ENCODE measurements around the gene CRABP1. TPM values are rescaled to one million over a fixed set of nuclear protein-coding genes. Genes with fewer than 3 reads are reported as not detected.

The CRABP1 gene
- total RNA-seq, 4 donors from 2014 or later: not detected

DNA sequence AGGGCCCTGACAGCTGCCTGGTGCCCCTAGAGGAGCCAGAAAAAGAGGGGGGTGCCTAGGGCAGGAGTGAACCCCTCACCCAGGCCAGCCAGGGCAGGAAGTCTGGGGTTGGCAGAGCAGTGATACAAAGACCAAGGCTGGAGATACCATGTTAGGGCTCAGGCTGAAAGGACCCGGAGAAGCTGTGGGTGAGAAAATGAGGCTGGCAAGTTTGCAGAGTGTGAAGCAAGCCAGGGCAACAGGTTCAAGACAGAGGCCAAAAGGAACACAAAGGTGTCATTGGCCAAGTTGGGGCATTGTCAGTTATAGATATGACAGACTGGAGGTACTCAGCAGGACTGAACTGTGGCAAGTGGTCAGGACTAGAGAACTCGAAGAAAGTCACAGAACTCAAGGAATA lies 57.2 kb downstream of the CRABP1 start:
- Histone ChIP-seq H3K27me3 (no peaks in the 10 kb centered on the region), H3K4me3 (no peak overlapping the region), H3K36me3 (no peaks in the 10 kb centered on the region), H3K27ac (no peak overlapping the region), H3K9me3 (no peaks in the 10 kb centered on the region), H3K4me1 (no peaks in the 10 kb centered on the region)
- in situ Hi-C loops (cut with MboI; ENCODE audit: low sequenced_read_pairs in 4 of 4): no loop called here
- TF ChIP-seq, protein P1, sequence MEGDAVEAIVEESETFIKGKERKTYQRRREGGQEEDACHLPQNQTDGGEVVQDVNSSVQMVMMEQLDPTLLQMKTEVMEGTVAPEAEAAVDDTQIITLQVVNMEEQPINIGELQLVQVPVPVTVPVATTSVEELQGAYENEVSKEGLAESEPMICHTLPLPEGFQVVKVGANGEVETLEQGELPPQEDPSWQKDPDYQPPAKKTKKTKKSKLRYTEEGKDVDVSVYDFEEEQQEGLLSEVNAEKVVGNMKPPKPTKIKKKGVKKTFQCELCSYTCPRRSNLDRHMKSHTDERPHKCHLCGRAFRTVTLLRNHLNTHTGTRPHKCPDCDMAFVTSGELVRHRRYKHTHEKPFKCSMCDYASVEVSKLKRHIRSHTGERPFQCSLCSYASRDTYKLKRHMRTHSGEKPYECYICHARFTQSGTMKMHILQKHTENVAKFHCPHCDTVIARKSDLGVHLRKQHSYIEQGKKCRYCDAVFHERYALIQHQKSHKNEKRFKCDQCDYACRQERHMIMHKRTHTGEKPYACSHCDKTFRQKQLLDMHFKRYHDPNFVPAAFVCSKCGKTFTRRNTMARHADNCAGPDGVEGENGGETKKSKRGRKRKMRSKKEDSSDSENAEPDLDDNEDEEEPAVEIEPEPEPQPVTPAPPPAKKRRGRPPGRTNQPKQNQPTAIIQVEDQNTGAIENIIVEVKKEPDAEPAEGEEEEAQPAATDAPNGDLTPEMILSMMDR (IDR thresholded peaks at IDR 0.05 in 4 of 5, conservative IDR thresholded peaks at IDR 0.05 in 1 of 5): no peak
- no peak for TF ChIP-seq POLR2A (IDR thresholded peaks at IDR 0.05)
- ATAC-seq (no peak), DNase-seq (no peak)
- intact Hi-C loops (cut with DNase I; ENCODE audit: low total_unique reads): no loop called here

Other genes with a start within 250 kb of the CRABP1 start
- not detected for gene SH2D7, start 247.8 kb upstream of the CRABP1 start, total RNA-seq
- 10 to 100 TPM in 1 of 4 donors, 1 to 10 TPM in 3; 5.6 to 14.4 (median 6.7) TPM for gene CIB2, start 208.9 kb upstream of the CRABP1 start, total RNA-seq
- gene IDH3A, start 191.0 kb upstream of the CRABP1 start, total RNA-seq: 100 to 1,000 TPM; 133 to 202 (median 168) TPM
- 1 to 10 TPM in 1 of 4 donors, not detected in 3; 1.9 TPM for gene ACSBG1, start 105.8 kb upstream of the CRABP1 start, total RNA-seq
- 100 to 1,000 TPM in 1 of 4 donors, 10 to 100 TPM in 3; 13.7 to 120 (median 37.8) TPM for gene DNAJA4, start 75.8 kb upstream of the CRABP1 start, total RNA-seq
- gene SKIC8, start 40.7 kb upstream of the CRABP1 start, total RNA-seq: 10 to 100 TPM; 36.9 to 48.6 (median 42.7) TPM
- gene IREB2, start 97.9 kb downstream of the CRABP1 start, total RNA-seq: 10 to 100 TPM; 18.9 to 37.4 (median 22.0) TPM
- gene HYKK, start 167.2 kb downstream of the CRABP1 start, total RNA-seq: 1 to 10 TPM in 3 of 4 donors, under 1 TPM in 1; 0.87 to 6.6 (median 4.4) TPM
- 100 to 1,000 TPM; 176 to 243 (median 212) TPM for gene PSMA4, start 200.1 kb downstream of the CRABP1 start, total RNA-seq
- gene CHRNA5, start 225.2 kb downstream of the CRABP1 start, total RNA-seq: 1 to 10 TPM in 2 of 4 donors, under 1 TPM in 2; 0.07 to 1.6 (median 0.71) TPM

Measured in gastrocnemius medialis (tissue), 4 donors.